Activated T-cell treated with anti-CD3 and anti-CD28 coated beads for 1 hour (primary cell): ENCODE measurements around the gene FBXL5.

Experiments
- DNase-seq: peaks from one replicate; pipeline ENCODE4 v3.0.0-alpha.2; 2020; ENCODE audit warnings: low read depth

FBXL5 gene

GRCh38 chr4:15558561-15558960 is 96.6 kb downstream of the FBXL5 start:
- DNase-seq = no peak

GRCh38 chr4:15557786-15558550 is 97.2 kb downstream of the FBXL5 start:
- DNase-seq = no peak

DNA sequence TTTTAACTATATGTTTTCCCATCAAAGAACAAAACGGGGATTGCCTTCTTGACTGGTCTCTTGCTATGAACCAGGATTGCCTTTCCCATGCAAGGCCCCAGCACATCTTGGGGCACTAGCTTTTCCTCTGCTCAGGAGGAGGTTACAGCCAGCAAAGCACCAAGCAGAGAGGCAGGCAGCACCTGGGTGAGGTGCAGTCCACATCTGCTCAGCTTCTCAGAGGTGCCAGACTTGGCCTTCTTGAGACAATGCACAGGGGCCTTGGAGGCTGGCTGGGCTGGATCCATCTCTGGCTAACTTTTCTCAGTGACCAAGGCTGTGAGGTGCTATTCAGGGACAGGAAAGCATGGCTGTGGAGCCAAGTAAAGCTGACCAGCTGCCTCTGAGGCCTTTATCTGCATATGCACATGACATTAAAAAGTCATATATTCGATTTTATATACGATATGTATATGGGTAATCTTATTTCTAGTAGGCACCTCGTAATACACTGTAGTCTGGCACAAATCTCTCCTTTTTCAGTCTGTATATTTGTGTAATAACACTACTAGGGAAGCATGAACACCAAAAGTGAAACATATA is 98.6 kb downstream of the FBXL5 start:
- no peak for DNase-seq
